GM18907 (cell line): ENCODE results near the gene NFIA.
"Not testable (repeated sequence)": the region's sequence is repeated elsewhere in the genome, so short reads cannot be mapped to it uniquely, and the experiment has no call there.

Experiments used
- ATAC-seq: cut with Tn5 transposase; IDR thresholded peaks from one replicate; pipeline ENCODE4 v1.9.1; 2021; ENCODE audit warnings: mild to moderate bottlenecking, moderate library complexity; ENCODE audit not compliant: unreplicated experiment

NFIA gene

DNA sequence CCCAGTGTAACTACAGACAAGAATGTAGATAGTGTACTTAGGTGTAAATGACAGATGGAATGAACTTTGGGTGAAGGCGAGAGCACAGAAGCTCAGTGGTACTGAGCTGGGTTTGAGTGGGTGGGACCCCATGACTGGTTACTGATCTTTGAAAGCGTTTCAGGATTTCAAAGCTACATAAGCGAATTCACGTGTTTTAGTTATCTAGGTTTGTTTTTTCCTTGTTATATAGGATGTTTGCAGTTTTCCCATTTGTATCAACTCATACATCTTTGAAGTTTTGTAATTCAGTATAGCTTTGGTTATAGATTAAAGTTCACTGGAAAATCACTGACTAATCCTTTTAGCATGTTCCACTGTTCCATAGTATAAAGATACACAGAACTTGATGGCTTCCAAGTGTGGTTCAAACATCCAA lies 182.5 kb downstream of the NFIA start:
- no peak for ATAC-seq

DNA sequence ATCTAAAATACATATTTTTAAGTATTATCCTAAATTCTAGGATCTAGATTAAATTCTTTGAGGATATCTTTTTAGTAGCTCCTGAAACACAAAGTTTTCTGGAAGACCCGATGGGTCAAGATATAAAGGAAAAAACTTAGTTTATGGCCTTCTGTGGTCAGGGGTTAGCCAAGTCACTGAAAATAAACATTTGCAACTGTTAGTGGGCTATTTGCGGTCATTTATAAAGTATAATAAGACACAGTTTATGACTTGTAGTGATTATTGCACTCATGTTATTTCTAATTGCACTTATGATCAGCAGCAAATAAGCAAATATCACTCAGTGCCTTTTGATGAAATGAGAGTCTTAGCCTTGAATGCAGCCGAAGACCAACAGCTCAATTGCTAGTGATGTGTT lies 183.3 kb downstream of the NFIA start:
- ATAC-seq: no peak

DNA sequence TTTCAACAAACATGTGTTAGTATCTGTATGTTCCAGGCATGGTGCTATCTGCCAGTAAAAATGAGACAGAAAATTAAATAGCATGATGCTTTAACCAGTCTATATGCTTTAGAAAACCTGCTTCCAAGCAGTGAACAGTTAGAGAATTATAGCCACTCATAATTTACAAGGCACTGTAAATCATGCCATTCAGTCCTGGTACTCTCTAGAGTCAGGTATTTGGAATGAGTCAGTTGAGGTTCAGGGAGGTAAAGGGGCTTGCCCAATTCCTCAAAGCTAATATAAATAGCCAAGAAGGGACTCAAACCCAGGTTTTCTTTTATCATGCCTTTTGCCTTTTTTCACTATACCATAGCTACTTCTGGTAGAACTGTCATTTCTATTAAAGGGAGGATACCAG lies 184.4 kb downstream of the NFIA start:
- ATAC-seq: no peak

DNA sequence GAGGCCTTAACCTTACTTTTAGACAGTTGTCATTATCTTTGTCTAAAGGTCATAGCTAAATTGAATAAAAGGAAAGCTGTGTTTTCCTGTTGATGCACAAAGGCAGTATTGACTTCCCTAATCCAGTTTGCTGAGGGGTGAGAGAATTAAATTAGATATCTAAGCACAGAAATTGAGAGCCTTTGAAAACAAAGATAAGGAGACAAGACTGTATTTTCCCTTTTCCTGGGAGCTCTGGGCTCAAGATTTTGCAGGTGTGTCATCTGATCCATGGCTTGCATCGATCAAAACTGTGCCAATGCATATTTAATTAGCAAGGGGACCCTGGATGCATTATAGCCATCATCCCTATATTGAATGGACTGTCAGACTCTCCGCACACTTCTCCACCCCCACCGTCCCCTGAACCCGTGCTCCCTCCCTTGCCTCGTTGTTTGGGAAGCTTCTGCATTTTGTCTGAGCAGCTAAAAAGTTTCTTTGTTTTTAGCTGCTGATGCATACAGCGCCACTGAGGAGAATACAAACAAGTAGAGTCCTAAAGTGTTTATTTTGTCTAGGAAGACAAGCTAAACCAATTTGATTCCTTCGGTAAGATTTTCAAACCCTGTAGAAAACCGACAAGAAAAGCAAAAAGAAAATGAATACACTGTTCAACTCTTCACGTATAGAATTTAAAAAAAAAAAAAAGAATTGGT lies 186.3 kb downstream of the NFIA start:
- ATAC-seq: no peak

DNA sequence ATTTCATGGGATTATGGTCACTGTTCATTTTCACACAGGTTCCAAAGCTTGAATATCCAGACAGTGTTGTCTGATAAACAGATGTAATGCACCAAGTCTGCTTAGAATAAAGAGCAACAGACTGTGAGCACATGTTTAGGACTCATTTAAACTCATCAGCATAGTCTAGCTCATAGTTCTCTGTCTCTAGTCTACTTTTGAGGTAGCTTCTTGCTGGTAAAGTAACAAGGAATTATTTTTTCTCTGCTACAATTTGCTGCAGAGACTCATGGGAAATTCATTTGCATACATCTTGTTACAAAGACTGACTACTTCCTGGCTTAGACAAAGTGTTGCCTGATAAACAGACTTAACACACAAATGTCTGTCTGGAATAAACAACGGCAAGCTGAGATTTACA lies 187.2 kb downstream of the NFIA start:
- ATAC-seq: no peak

DNA sequence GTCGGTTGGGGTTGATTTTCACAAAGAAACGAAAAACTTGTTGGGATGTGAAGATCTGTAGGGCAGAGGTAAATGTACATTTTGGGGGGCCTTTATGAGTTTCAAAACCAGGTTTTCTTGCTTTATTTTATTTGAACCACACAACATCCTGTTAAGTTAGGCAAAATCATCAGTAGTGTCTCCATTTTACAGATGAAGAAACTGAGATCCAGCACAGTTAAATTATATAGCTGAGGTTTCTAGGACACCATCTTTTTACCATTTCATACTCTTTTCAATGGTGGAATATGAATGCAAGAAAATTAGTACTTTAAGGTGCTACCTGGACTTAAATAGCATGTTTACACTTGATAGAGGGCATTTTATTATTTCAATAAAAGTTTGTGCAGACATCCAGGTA lies 187.7 kb downstream of the NFIA start:
- ATAC-seq: no peak

DNA sequence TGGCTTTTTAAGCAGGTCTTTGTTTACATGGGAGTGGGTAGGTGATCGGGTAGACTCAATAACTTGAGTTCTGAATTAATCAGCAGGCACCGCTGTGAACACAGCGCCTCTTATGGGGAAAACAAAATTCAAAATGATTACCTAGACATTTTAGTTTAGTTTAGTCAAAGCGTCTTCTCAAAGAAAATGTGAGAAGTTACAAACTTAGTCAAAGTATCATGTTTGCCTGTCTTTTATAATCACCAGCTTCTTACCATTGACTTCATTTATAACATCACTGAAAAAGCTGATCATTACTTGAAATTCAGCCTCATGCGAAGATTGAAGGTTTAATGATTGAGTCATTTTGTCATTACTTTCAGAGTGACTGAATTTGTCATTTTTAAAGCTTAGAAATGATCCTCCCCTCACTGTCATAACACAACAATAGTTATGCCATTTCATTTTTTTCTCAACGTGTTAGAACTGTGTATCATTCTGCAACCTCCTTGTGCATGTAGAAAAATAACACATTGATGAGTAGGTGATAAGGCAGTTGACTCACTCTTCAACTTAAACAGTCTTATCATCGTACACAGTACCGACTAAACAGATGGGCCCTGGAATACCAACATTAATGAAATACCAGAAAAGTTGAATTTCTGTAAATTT lies 188.5 kb downstream of the NFIA start:
- ATAC-seq: no peak

DNA sequence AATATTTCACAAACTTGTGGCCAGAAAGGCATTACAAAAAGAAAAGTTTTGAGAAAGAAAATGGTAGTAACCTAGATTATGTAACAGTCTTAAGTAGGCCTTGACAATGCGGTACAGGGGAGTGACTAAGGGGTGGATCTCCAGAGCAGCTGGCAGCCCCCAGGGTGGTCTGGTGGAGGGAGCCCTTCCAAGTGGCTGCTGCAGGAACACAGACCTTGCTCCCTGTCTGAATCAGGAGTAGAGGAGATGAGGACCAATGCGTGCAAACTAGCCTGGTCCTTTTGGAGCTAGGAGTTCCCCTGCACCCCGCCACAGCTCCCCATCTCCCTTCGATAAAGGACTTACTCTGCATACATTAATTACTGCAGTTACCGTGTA lies 189.0 kb downstream of the NFIA start:
- ATAC-seq: no peak

DNA sequence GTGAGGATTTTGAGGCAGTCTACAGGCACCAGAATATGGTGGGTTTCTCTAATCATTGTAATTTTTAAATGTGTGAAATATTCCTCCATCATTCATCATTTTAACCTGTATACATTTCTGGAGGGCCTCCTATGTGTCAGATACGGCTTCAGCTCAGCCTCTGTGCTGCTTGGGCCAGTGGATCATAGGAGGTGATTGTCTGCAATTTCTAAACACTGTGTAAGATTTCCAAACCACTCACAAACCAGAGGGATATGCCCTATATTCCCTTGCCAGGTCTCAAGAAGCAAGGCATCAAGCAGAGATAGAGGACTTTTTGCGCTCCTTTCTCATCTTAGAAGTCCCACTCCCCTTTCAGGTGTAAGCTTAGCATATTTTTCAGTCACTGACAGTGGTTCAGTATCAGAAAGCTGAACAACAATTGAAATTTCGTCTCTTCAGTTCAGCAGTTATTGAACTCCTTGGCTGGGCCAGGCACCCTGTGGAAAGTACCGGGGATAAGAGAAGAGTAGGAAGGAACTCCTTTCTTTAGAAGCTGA lies 190.9 kb downstream of the NFIA start:
- ATAC-seq: no peak

DNA sequence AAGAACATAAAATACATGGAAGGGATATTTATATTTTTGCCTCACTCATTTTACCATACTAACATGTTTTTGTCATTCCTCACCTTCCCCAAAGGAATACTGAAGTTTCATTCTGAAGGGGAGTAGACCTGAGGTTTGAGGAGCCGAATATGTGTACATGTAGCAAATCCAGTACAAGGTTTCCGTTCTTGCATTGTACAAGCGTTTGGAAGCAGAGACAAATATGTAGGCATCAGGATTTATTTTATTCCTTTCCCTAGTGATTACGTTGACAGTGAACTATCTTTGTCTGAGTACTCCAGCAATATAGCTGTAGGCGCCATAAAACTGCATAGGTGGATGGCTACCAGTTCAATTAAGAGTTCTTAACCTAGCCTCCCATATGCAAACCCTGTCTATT lies 191.5 kb downstream of the NFIA start:
- no peak for ATAC-seq

DNA sequence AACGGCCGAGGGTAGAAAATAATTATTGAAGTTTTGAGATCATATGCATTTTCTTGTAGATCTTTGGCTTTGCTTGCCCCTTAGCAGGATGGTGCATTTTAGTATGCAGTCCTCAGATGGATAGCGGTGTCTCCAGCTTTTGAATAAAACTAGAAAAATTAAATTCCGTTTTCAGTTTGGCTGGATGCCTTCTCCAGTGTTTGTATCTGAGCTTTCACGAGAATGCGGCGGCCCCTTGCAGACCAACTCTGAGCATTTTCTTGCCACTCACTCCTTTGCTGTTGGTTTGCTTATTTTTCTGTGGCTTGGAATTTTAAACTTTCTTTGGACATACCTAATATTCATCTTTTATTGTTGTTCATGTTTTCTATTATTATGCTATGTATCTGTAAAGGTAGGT lies 192.6 kb downstream of the NFIA start:
- ATAC-seq: no peak

DNA sequence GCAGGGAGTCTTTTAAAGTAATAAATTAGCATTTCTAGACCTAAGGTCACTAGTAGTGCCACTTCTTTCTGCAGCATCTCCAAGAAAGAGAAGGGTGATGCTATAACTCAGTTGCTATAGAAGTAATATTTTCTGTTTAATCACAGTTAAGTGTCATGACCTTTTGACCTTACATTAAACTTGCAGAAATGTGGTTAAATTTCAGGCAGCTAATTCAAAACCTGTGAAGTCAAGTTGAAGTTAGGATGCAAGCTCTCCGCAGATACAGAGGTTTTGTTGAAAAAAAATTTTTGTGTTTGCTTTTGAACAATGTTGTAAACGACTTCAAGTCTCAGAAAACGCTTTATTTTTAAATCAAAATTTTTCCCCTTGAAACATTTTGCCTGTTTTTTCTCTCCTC lies 193.9 kb downstream of the NFIA start:
- ATAC-seq: no peak

DNA sequence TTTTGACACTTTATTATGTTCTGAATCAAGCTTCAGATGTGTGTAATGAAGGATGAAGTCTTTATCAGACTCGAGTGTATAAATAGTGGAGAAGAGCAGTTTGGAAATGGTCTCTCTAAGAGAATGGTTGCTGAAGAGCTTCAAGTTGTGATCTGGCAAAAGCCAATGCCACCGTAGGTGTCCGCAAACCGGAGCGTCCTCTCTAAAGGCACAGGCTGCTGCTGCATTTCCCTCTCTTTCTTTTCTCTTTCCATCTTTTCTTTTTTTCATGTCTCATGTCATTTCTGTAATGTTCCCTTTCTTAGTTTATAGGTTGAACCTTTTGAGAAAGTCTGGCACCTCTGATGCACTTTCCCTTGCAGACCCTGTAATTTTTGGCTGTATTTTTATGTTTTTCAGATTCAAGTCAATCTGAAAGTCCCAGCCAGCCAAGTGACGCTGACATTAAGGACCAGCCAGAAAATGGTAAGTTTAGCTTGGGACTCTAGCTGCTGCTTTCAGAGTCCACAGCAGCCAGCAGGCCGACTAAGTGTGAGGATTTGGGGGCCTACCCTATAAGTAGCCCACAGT lies 194.8 kb downstream of the NFIA start:
- no peak for ATAC-seq

DNA sequence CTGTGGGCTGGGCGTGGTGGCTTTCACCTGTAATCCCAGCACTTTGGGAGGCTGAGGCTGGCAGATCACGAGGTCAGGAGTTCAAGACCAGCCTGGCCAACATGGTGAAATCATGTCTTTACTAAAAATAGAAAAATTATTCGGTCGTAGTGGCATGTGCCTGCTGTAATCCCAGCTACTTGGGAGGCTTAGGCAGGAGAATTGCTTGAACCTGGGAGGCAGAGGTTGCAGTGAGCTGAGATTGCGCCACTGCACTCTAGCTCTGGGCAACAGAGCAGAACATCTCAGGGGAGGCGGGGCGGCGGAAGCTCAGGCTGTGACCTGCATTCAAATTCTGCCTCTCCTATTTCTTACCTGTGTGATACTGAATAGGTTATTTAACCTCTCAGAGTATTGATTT lies 196.1 kb downstream of the NFIA start:
- ATAC-seq: not testable (repeated sequence)

DNA sequence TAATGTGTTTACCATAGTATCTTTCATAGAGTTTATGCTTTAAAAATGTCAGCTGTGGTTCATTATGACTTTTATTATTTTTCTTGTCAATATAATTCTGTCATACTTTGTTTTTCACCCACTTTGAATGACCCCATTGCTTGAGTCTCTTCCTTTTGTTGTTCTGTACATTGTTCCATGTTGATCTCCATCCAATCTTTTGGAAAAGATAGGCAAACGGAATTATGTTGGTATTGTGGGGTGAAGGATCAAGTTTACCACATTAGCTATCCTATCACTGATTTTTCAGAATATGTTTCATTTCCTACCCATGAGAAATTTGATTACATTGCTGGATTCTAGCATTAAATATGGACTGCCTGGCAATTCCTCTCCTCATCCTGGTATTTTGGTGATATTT lies 196.6 kb downstream of the NFIA start:
- no peak for ATAC-seq

DNA sequence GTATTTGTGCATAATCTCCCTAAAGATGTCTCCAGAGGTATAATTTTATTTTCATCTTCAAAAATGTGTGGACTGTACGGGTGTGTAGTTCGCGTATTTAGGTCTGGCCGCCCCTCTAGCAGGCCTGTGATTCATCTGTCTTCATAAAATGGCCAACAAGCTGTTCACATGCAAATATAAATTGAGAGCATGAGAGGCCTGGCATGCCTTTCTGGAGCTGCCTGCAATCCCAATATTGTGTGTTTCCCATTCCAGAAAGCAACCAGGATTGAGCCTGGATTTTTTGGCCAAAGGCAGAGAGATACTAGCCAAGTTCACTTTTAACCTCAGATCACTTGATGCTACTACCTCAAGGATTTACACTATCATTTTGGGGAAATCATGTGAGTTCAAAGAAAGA lies 197.2 kb downstream of the NFIA start:
- ATAC-seq: no peak

DNA sequence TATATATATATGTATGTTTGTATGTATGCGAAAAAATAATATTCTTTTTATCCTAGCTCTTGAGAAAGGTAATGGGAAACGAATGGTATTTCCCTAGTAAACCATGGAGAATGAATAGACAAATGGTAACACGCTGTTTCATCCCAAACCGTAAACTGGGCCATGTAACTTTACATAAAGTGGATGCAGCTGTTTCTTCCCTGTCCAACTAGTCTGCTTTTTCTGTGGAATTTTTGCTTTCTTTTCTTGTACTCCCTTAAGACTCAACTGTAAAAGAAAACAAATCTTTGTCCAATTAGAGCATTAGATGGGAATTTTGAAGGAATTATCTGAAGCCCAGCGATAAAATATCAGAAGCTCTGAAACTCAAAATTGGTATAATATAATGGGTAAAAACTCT lies 198.1 kb downstream of the NFIA start:
- ATAC-seq: no peak

DNA sequence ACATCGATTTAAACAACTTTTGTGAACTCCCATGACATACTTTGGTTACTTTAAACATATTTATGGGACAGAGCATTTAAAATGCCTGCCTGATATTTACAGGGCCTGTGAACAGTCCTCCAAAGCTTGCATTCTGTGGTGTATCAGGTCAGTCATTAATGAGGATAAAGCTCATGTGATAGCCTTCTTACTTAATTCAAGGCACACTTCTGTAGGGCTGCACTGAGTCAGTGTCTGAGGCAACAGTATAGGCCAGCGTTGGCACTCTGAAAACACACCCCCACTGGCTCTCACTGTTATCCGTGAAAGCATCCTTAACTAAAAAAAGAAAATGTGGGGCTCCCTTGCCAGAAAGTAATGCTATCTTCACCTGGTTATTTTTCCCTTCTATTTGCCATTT lies 200.0 kb downstream of the NFIA start:
- no peak for ATAC-seq

DNA sequence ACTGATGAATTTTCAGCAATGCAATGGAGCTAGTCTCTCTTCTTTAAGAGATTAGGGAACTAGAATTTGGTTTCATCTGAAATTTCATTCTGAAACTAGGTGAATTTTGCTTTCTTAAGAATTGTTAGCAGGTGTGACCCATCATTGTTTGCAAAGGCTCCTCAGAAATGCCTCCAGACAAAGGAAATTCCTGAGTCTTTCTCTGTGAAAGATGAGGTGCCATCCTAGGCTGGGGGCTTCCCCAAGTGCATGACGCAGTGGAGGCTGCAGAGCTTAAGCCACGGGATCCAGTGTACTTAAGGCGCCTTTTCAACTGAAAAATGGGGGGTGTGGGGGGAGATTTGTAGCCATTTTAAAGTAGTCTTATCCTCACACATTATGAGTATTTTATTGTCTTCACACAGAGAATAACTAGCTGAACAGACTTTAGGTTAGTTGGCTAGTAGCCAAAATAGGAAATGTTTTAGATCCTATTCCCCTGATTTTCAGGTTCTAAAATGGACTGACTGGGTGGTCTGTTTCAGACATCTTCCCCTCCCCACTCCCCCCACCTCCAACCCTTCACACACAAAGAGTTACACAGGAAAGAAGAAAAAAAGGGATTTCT lies 202.0 kb downstream of the NFIA start:
- no peak for ATAC-seq

DNA sequence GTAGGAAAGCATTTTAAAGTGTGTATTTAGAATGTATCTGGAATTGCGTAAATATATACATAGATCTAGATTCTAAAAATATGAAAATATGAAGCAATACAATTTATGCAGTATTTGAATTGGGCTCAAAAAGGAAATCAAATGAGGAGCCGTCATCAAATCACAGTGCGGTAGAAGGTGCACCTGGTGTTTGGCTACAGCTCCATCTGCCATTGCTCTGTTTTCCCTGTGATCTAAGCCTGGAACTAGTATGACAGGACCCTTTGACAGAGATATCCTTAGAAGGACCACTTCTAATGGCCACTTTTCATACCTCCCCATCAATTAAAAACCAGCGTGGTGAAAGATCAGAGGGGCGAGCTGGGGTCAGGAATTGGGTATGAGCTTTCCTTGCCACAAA lies 202.6 kb downstream of the NFIA start:
- ATAC-seq: no peak

DNA sequence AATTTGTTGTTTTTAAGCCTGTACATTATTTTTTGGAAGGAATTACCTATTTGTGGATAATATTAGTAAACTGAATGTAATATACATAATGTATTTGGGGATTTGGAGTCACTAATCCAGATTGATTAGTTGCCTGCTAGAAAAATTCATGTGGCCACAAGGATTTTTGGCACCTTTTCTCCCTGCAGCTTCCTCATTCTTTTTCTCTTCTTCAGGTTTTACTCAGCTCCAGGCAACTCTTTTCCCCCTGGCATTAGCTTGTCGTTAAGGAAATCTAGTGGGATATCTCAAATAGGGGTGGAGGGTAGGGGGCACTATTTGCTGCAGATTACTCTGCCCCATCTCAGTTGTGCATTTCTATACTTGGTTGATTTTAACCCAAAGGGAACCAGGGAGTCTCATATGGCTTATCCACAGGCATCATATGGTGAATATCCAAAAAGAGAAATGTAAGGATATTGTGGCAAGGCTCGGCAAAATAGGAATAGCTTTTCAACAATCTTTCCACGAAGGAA lies 203.1 kb downstream of the NFIA start:
- ATAC-seq: no peak

DNA sequence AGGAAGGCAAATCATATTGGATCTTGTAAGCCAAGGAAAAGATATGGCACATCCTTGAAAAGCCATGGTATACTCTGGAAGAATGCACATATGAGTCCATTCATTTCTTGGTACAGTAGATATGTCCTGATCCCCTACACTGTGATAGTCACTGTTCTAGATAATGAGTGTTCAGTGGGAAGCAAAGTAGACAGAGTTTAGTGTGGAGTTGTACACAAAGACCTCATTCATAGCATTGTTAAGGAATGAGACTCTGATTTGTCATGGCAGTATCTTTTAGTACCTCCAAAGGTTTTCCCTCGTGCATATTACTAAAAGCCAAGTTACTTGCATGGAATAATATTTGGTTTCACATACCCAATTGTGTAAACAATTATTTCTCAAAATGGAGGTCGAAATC lies 204.7 kb downstream of the NFIA start:
- ATAC-seq: no peak
